ENCODE data around the gene TLR7.

TLR7 gene

DNA sequence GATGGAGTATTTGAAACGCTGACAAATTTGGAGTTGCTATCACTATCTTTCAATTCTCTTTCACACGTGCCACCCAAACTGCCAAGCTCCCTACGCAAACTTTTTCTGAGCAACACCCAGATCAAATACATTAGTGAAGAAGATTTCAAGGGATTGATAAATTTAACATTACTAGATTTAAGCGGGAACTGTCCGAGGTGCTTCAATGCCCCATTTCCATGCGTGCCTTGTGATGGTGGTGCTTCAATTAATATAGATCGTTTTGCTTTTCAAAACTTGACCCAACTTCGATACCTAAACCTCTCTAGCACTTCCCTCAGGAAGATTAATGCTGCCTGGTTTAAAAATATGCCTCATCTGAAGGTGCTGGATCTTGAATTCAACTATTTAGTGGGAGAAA is 52.7 kb downstream of the TLR7 start:
- no peaks in the 10 kb centered on the region for H4K20me1 ChIP-seq (ENCODE audit: insufficient read depth, low read length)
- no peak overlapping the region for H3K27ac ChIP-seq (ENCODE audit: low read depth, low read length, poor library complexity, severe bottlenecking)
- no peak for TF ChIP-seq EZH2 (IDR thresholded peaks at IDR 0.05; ENCODE audit: borderline replicate concordance, low read length)
- TF ChIP-seq, protein P1, sequence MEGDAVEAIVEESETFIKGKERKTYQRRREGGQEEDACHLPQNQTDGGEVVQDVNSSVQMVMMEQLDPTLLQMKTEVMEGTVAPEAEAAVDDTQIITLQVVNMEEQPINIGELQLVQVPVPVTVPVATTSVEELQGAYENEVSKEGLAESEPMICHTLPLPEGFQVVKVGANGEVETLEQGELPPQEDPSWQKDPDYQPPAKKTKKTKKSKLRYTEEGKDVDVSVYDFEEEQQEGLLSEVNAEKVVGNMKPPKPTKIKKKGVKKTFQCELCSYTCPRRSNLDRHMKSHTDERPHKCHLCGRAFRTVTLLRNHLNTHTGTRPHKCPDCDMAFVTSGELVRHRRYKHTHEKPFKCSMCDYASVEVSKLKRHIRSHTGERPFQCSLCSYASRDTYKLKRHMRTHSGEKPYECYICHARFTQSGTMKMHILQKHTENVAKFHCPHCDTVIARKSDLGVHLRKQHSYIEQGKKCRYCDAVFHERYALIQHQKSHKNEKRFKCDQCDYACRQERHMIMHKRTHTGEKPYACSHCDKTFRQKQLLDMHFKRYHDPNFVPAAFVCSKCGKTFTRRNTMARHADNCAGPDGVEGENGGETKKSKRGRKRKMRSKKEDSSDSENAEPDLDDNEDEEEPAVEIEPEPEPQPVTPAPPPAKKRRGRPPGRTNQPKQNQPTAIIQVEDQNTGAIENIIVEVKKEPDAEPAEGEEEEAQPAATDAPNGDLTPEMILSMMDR (IDR thresholded peaks at IDR 0.05; ENCODE audit: low read length) = no peak
- H3K4me2 ChIP-seq (ENCODE audit: low read length) = no peak overlapping the region
- no peaks in the 10 kb centered on the region for H3K9me2 ChIP-seq (ENCODE audit: low read depth, low read length)
- no peaks in the 10 kb centered on the region for H3K36me3 ChIP-seq (ENCODE audit: insufficient read depth, low read length)
- no peaks in the 10 kb centered on the region for H3F3A ChIP-seq (ENCODE audit: insufficient read depth, low read length)
- H3K79me2 ChIP-seq (ENCODE audit: insufficient read depth, low read length) = no peaks in the 10 kb centered on the region
- H3K4me1 ChIP-seq (ENCODE audit: insufficient read depth, low read length, severe bottlenecking) = no peaks in the 10 kb centered on the region
- no peak overlapping the region for H3K4me3 ChIP-seq (ENCODE audit: low read depth, low read length, poor library complexity, severe bottlenecking)
- no peaks in the 10 kb centered on the region for H3K27me3 ChIP-seq (ENCODE audit: insufficient read depth, low read length)
- no peak overlapping the region for H3K9ac ChIP-seq (ENCODE audit: low read length)
- no peaks in the 10 kb centered on the region for H3K9me3 ChIP-seq (ENCODE audit: low read length)
- no peak overlapping the region for H2AFZ ChIP-seq (ENCODE audit: low read length)

DNA sequence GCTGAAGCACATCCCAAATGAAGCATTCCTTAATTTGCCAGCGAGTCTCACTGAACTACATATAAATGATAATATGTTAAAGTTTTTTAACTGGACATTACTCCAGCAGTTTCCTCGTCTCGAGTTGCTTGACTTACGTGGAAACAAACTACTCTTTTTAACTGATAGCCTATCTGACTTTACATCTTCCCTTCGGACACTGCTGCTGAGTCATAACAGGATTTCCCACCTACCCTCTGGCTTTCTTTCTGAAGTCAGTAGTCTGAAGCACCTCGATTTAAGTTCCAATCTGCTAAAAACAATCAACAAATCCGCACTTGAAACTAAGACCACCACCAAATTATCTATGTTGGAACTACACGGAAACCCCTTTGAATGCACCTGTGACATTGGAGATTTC is 54.1 kb downstream of the TLR7 start:
- no peak overlapping the region for H3K9ac ChIP-seq (ENCODE audit: low read length)
- H3K4me3 ChIP-seq (ENCODE audit: low read depth, low read length, poor library complexity, severe bottlenecking) = no peak overlapping the region
- H3K27ac ChIP-seq (ENCODE audit: low read depth, low read length, poor library complexity, severe bottlenecking) = no peak overlapping the region
- TF ChIP-seq EZH2 (IDR thresholded peaks at IDR 0.05; ENCODE audit: borderline replicate concordance, low read length) = no peak
- TF ChIP-seq, protein P1 (IDR thresholded peaks at IDR 0.05; ENCODE audit: low read length) = no peak
- H2AFZ ChIP-seq (ENCODE audit: low read length) = no peak overlapping the region
- no peak overlapping the region for H3K4me2 ChIP-seq (ENCODE audit: low read length)
- H3K9me3 ChIP-seq (ENCODE audit: low read length) = no peaks in the 10 kb centered on the region
- H3K27me3 ChIP-seq (ENCODE audit: insufficient read depth, low read length) = no peaks in the 10 kb centered on the region
- H3K36me3 ChIP-seq (ENCODE audit: insufficient read depth, low read length) = no peaks in the 10 kb centered on the region
- H4K20me1 ChIP-seq (ENCODE audit: insufficient read depth, low read length) = no peaks in the 10 kb centered on the region
- no peaks in the 10 kb centered on the region for H3F3A ChIP-seq (ENCODE audit: insufficient read depth, low read length)
- H3K4me1 ChIP-seq (ENCODE audit: insufficient read depth, low read length, severe bottlenecking) = no peaks in the 10 kb centered on the region
- no peaks in the 10 kb centered on the region for H3K79me2 ChIP-seq (ENCODE audit: insufficient read depth, low read length)
- no peaks in the 10 kb centered on the region for H3K9me2 ChIP-seq (ENCODE audit: low read depth, low read length)

DNA sequence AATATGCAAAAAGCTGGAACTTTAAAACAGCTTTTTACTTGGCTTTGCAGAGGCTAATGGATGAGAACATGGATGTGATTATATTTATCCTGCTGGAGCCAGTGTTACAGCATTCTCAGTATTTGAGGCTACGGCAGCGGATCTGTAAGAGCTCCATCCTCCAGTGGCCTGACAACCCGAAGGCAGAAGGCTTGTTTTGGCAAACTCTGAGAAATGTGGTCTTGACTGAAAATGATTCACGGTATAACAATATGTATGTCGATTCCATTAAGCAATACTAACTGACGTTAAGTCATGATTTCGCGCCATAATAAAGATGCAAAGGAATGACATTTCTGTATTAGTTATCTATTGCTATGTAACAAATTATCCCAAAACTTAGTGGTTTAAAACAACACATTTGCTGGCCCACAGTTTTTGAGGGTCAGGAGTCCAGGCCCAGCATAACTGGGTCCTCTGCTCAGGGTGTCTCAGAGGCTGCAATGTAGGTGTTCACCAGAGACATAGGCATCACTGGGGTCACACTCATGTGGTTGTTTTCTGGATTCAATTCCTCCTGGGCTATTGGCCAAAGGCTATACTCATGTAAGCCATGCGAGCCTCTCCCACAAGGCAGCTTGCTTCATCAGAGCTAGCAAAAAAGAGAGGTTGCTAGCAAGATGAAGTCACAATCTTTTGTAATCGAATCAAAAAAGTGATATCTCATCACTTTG is 55.2 kb downstream of the TLR7 start:
- Histone ChIP-seq H3K9me2 (ENCODE audit: low read depth, low read length) (no peaks in the 10 kb centered on the region), H3F3A (ENCODE audit: insufficient read depth, low read length) (no peaks in the 10 kb centered on the region), H3K27me3 (ENCODE audit: insufficient read depth, low read length) (no peaks in the 10 kb centered on the region), H3K4me1 (ENCODE audit: insufficient read depth, low read length, severe bottlenecking) (no peaks in the 10 kb centered on the region), H3K9ac (ENCODE audit: low read length) (no peak overlapping the region), H3K27ac (ENCODE audit: low read depth, low read length, poor library complexity, severe bottlenecking) (no peak overlapping the region), H2AFZ (ENCODE audit: low read length) (no peak overlapping the region), H3K79me2 (ENCODE audit: insufficient read depth, low read length) (no peaks in the 10 kb centered on the region), H3K4me2 (ENCODE audit: low read length) (no peak overlapping the region), H3K4me3 (ENCODE audit: low read depth, low read length, poor library complexity, severe bottlenecking) (no peak overlapping the region), H4K20me1 (ENCODE audit: insufficient read depth, low read length) (no peaks in the 10 kb centered on the region), H3K9me3 (ENCODE audit: low read length) (no peaks in the 10 kb centered on the region), H3K36me3 (ENCODE audit: insufficient read depth, low read length) (no peaks in the 10 kb centered on the region)
- TF ChIP-seq EZH2 (IDR thresholded peaks at IDR 0.05; ENCODE audit: borderline replicate concordance, low read length) = no peak
- TF ChIP-seq, protein P1 (IDR thresholded peaks at IDR 0.05; ENCODE audit: low read length) = no peak

All from OCI-LY1 (cell line).